ENCODE results near the gene DSN1. TPM values are rescaled to one million over a fixed set of nuclear protein-coding genes. Genes with fewer than 3 reads are reported as not detected.

Gene DSN1
- total and polyA plus RNA-seq, 9 of the 15 experiments (the other 6 are each of a cell fraction or from before 2014, with no cell fraction given) = 23.3 to 45.3 (median 31.1) TPM

- no peak for TF ChIP-seq MGA (IDR thresholded peaks at IDR 0.05)
- TF ChIP-seq CTCF (IDR thresholded peaks at IDR 0.05 in 2 of 3, conservative IDR thresholded peaks at IDR 0.05 in 1 of 3; ENCODE audit: insufficient read depth in 2 of 3, low read depth in 1 of 3, low read length in 3 of 3) = peak; percentile 75 to 93 (median 85)
- 0 out of 2 replicates have a peak, but pooled peaks have one; percentile 41 for TF ChIP-seq ETS1 (conservative IDR thresholded peaks at IDR 0.05; ENCODE audit: control insufficient read depth, low read depth, low read length)
- no peak for TF ChIP-seq ZNF146 (CRISPR knock-in tag; IDR thresholded peaks at IDR 0.05; ENCODE audit: unreplicated experiment)
- peak; percentile 50 for TF ChIP-seq ATF3 (IDR thresholded peaks at IDR 0.05)
- no peak for TF ChIP-seq ATF3 (CRISPR knock-in tag; conservative IDR thresholded peaks at IDR 0.05)
- TF ChIP-seq SIN3B (IDR thresholded peaks at IDR 0.05; ENCODE audit: low read depth) = no peak
These were observed 35.0 kb upstream of the DSN1 start (continued) for GRCh38 chr20:36808317-36809257.

Data from K562 (cell line).